H1 (cell line): ENCODE data around the gene SLC9C1.

Source experiments
- CREB1 ChIP-seq: IDR thresholded peaks from 2 replicates; pipeline ENCODE4 v1.6.1; 2012; ENCODE audit warnings: inconsistent platforms
- CTCF ChIP-seq, 3 experiments: IDR thresholded peaks; 1 replicate in 2 of 3; 2 replicates in 1 of 3; pipeline versions ENCODE4 v1.5.1 to v1.6.1; 2011; ENCODE audit warnings: low read length in 3 of 3, mild to moderate bottlenecking in 3 of 3, inconsistent platforms in 2 of 3, low read depth in 1 of 3, moderate library complexity in 1 of 3; ENCODE audit not compliant: insufficient read depth in 1 of 3; ENCODE audit errors: control extremely low read depth in 1 of 3
- JUN ChIP-seq: IDR thresholded peaks from 2 replicates; pipeline ENCODE4 v1.6.1; 2011; ENCODE audit warnings: low read depth, mild to moderate bottlenecking, improper control_type of control experiment, low read length
- POLR2A ChIP-seq, 2 experiments: IDR thresholded peaks; 1 replicate in 1 of 2; 2 replicates in 1 of 2; pipeline ENCODE4 v1.6.1; 2011; ENCODE audit warnings: low read depth in 2 of 2, low read length in 2 of 2, mild to moderate bottlenecking in 2 of 2; ENCODE audit errors: control extremely low read depth in 1 of 2
- YY1 ChIP-seq: IDR thresholded peaks from 2 replicates; pipeline ENCODE4 v1.6.1; 2011; ENCODE audit warnings: low read depth, mild to moderate bottlenecking, low read length

GRCh38 chr3:112132554-112132953 is 161.5 kb downstream of the SLC9C1 start:
- TF ChIP-seq CREB1, result no peak
- no peak for TF ChIP-seq CTCF (IDR thresholded peaks at IDR 0.05; ENCODE audit: control extremely low read depth in 1 of 3, insufficient read depth in 1 of 3, low read depth in 1 of 3, low read length in 3 of 3)
- TF ChIP-seq POLR2A (IDR thresholded peaks at IDR 0.05; ENCODE audit: control extremely low read depth in 1 of 2, low read depth in 2 of 2, low read length in 2 of 2), result no peak
- TF ChIP-seq JUN, result no peak
- no peak for TF ChIP-seq YY1
